ENCODE measurements around the gene UPK1A. TPM values are rescaled to one million over a fixed set of nuclear protein-coding genes. Genes with fewer than 3 reads are reported as not detected.

The UPK1A gene
- total RNA-seq, 1 donor from 2014 or later, result not detected

- no peak overlapping the region for H3K4me3 Mint-ChIP-seq (ENCODE audit: unreplicated experiment)
- no peak overlapping the region for H3K27ac Mint-ChIP-seq (ENCODE audit: unreplicated experiment)
- no peaks in the 10 kb centered on the region for H3K4me1 Mint-ChIP-seq (ENCODE audit: unreplicated experiment)
- H3K36me3 Mint-ChIP-seq (ENCODE audit: low read depth, unreplicated experiment), result peaks cover 13% of the 10 kb centered on the region
- H3K27me3 Mint-ChIP-seq (ENCODE audit: unreplicated experiment), result peaks cover 3% of the 10 kb centered on the region
- no peak for TF ChIP-seq CTCF (IDR thresholded peaks at IDR 0.05; ENCODE audit: unreplicated experiment)
- DNase-seq (ENCODE audit: low spot score), result no peak
- H3K9me3 Mint-ChIP-seq (ENCODE audit: unreplicated experiment), result no peaks in the 10 kb centered on the region
Observed at GRCh38 chr19:35661995-35662340, 4.3 kb upstream of the UPK1A start.

GRCh38 chr19:35663981-35664380 is 2.3 kb upstream of the UPK1A start:
- no peaks in the 10 kb centered on the region for H3K9me3 Mint-ChIP-seq (ENCODE audit: unreplicated experiment)
- peaks cover 3% of the 10 kb centered on the region for H3K27me3 Mint-ChIP-seq (ENCODE audit: unreplicated experiment)
- H3K27ac Mint-ChIP-seq (ENCODE audit: unreplicated experiment), result no peak overlapping the region
- H3K36me3 Mint-ChIP-seq (ENCODE audit: low read depth, unreplicated experiment), result peaks cover 5% of the 10 kb centered on the region
- DNase-seq (ENCODE audit: low spot score), result no peak
- no peak for TF ChIP-seq CTCF (IDR thresholded peaks at IDR 0.05; ENCODE audit: unreplicated experiment)
- no peak overlapping the region for H3K4me3 Mint-ChIP-seq (ENCODE audit: unreplicated experiment)
- no peaks in the 10 kb centered on the region for H3K4me1 Mint-ChIP-seq (ENCODE audit: unreplicated experiment)

GRCh38 chr19:35665157-35665556 is 1.2 kb upstream of the UPK1A start:
- no peak for TF ChIP-seq CTCF (IDR thresholded peaks at IDR 0.05; ENCODE audit: unreplicated experiment)
- Mint-ChIP-seq H3K27ac (ENCODE audit: unreplicated experiment) (no peak overlapping the region), H3K36me3 (ENCODE audit: low read depth, unreplicated experiment) (no peaks in the 10 kb centered on the region), H3K4me1 (ENCODE audit: unreplicated experiment) (no peaks in the 10 kb centered on the region), H3K4me3 (ENCODE audit: unreplicated experiment) (no peak overlapping the region), H3K9me3 (ENCODE audit: unreplicated experiment) (no peaks in the 10 kb centered on the region), H3K27me3 (ENCODE audit: unreplicated experiment) (peaks cover 4% of the 10 kb centered on the region)
- DNase-seq (ENCODE audit: low spot score), result no peak

DNA sequence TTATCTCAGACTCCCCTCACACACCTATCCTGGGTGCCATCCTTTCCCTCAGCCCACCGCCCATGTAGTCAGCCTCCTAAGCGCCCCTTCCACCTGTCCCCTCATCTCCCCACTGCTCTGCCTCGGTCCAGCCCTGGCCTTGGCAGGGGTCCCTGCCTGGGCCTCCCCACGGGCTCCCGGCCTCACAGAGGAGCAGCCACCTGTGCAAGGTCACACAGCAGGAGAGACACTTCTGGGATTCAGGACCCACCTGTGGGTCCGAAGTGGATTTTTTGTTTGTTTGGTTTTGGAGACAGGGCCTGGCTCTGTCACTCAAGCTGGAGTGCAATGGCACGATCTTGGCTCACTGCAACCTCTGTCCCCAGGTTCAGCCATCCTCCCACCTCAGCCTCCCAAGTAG is 713 bp upstream of the UPK1A start:
- no peak for DNase-seq (ENCODE audit: low spot score)
- H3K27me3 Mint-ChIP-seq (ENCODE audit: unreplicated experiment), result peaks cover 5% of the 10 kb centered on the region
- no peaks in the 10 kb centered on the region for H3K9me3 Mint-ChIP-seq (ENCODE audit: unreplicated experiment)
- no peak overlapping the region for H3K4me3 Mint-ChIP-seq (ENCODE audit: unreplicated experiment)
- no peaks in the 10 kb centered on the region for H3K36me3 Mint-ChIP-seq (ENCODE audit: low read depth, unreplicated experiment)
- no peak for TF ChIP-seq CTCF (IDR thresholded peaks at IDR 0.05; ENCODE audit: unreplicated experiment)
- H3K27ac Mint-ChIP-seq (ENCODE audit: unreplicated experiment), result no peak overlapping the region
- H3K4me1 Mint-ChIP-seq (ENCODE audit: unreplicated experiment), result no peaks in the 10 kb centered on the region

DNA sequence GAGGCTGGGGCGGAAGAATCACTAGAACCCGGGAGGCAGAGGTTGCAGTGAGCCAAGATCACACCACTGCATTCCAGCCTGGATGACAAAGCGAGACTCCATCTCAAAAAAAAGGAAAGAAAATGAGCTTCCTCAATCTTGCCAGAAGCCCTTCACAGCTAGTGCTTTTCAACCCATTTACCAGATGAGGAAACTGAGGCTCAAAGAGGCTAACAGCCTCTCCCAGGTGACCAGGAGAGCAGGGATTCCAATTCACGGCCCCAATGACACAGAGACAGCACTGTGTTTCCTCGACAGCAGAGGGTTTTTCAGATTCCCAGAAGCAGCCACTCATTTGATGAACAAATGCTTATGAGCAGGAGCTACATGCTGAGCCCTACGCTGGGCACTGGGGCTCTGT is 3.2 kb downstream of the UPK1A start:
- Mint-ChIP-seq H3K36me3 (ENCODE audit: low read depth, unreplicated experiment) (no peaks in the 10 kb centered on the region), H3K4me3 (ENCODE audit: unreplicated experiment) (no peak overlapping the region), H3K4me1 (ENCODE audit: unreplicated experiment) (no peaks in the 10 kb centered on the region), H3K27me3 (ENCODE audit: unreplicated experiment) (peaks cover 11% of the 10 kb centered on the region), H3K9me3 (ENCODE audit: unreplicated experiment) (no peaks in the 10 kb centered on the region), H3K27ac (ENCODE audit: unreplicated experiment) (no peak overlapping the region)
- DNase-seq (ENCODE audit: low spot score), result no peak
- TF ChIP-seq CTCF (IDR thresholded peaks at IDR 0.05; ENCODE audit: unreplicated experiment), result no peak

Measured in endothelial cell (in vitro differentiated cells).